Measurements from ENCODE around the gene CDK16.
A peak's percentile ranks its signal among the peaks of the same experiment; 100 is the strongest.

Gene CDK16

GRCh38 chrX:47228550-47229270, 10.2 kb downstream of the CDK16 start:
- no peak for DNase-seq

- no peak for DNase-seq
These were observed 10.9 kb downstream of the CDK16 start for GRCh38 chrX:47229427-47229826.

GRCh38 chrX:47230136-47230868, 11.8 kb downstream of the CDK16 start:
- DNase-seq = no peak

- no peak for DNase-seq
These were observed 12.7 kb downstream of the CDK16 start for GRCh38 chrX:47231167-47231566.

- DNase-seq = no peak
These were observed 13.8 kb downstream of the CDK16 start for GRCh38 chrX:47232197-47232802.

GRCh38 chrX:47232803-47233332, 14.4 kb downstream of the CDK16 start, which contains the start of gene USP11:
Gene USP11 (plus strand): TSS chrX:47233009. CDS start chrX:47233044, 35 bp downstream.
- DNase-seq = peak in 1 of 2 donors; percentile 24

GRCh38 chrX:47233333-47234113, 15.0 kb downstream of the CDK16 start:
- peak; percentile 88 to 90 for DNase-seq

GRCh38 chrX:47234583-47234982, 16.1 kb downstream of the CDK16 start:
- DNase-seq = no peak

GRCh38 chrX:47235691-47236103, 17.2 kb downstream of the CDK16 start:
- DNase-seq = no peak

- DNase-seq = no peak
These were observed 20.7 kb downstream of the CDK16 start for GRCh38 chrX:47239199-47239598.

- DNase-seq = no peak
These were observed 21.5 kb downstream of the CDK16 start for GRCh38 chrX:47239898-47240545.

GRCh38 chrX:47240619-47241018, 22.1 kb downstream of the CDK16 start:
- DNase-seq = no peak

- no peak for DNase-seq
These were observed 22.9 kb downstream of the CDK16 start for GRCh38 chrX:47241201-47242011.

- no peak for DNase-seq
These were observed 23.8 kb downstream of the CDK16 start for GRCh38 chrX:47242321-47242720.

- no peak for DNase-seq
These were observed 24.9 kb downstream of the CDK16 start for GRCh38 chrX:47243351-47243750.

GRCh38 chrX:47244676-47245075, 26.2 kb downstream of the CDK16 start:
- no peak for DNase-seq

GRCh38 chrX:47245156-47245555, 26.7 kb downstream of the CDK16 start:
- no peak for DNase-seq

- DNase-seq = no peak
These were observed 28.9 kb downstream of the CDK16 start for GRCh38 chrX:47247206-47247998.

- DNase-seq = no peak
These were observed 29.5 kb downstream of the CDK16 start for GRCh38 chrX:47247999-47248320.

- DNase-seq = no peak
These were observed 30.1 kb downstream of the CDK16 start for GRCh38 chrX:47248576-47248975.

- DNase-seq = no peak
These were observed 31.5 kb downstream of the CDK16 start for GRCh38 chrX:47250017-47250347.
